Activated CD4-positive, alpha-beta T cell treated with anti-CD3 and anti-CD28 coated beads, Interleukin-2, amount 50 U/mL, for 24 hours (primary cell): ENCODE results near the gene IGF2.
"Not testable (repeated sequence)": the region's sequence is repeated elsewhere in the genome, so short reads cannot be mapped to it uniquely, and the experiment has no call there.

Source experiments
- DNase-seq, 2 donors: peaks; one replicate each; pipeline ENCODE4 v3.0.0-alpha.2; 2020; ENCODE audit warnings: low read depth in 1 of 2, low spot score in 1 of 2

Gene IGF2

GRCh38 chr11:2124736-2125484, 14.3 kb downstream of the IGF2 start:
- DNase-seq, result not testable (repeated sequence)

- DNase-seq, result no peak
Measured at GRCh38 chr11:2123628-2123960, 15.6 kb downstream of the IGF2 start.

- no peak for DNase-seq
Measured at GRCh38 chr11:2122907-2123627, 16.1 kb downstream of the IGF2 start.

GRCh38 chr11:2122222-2122906, 16.8 kb downstream of the IGF2 start:
- DNase-seq, result no peak

- no peak for DNase-seq
Measured at GRCh38 chr11:2121227-2122130, 17.7 kb downstream of the IGF2 start.

GRCh38 chr11:2120359-2121100, 18.7 kb downstream of the IGF2 start:
- DNase-seq, result no peak

GRCh38 chr11:2118677-2119076, 20.5 kb downstream of the IGF2 start:
- DNase-seq, result no peak

- DNase-seq, result no peak
Measured at GRCh38 chr11:2116680-2117079, 22.5 kb downstream of the IGF2 start.

- DNase-seq, result no peak
Measured at GRCh38 chr11:2115308-2115707, 23.9 kb downstream of the IGF2 start.

- no peak for DNase-seq
Measured at GRCh38 chr11:2114430-2115241, 24.6 kb downstream of the IGF2 start.

GRCh38 chr11:2113776-2114175, 25.4 kb downstream of the IGF2 start:
- DNase-seq, result no peak

- no peak for DNase-seq
Measured at GRCh38 chr11:2110521-2110920, 28.7 kb downstream of the IGF2 start.

- no peak for DNase-seq
Measured at GRCh38 chr11:2109541-2110019, 29.6 kb downstream of the IGF2 start.

- DNase-seq, result no peak
Measured at GRCh38 chr11:2108675-2109491, 30.3 kb downstream of the IGF2 start.

- DNase-seq, result no peak
Measured at GRCh38 chr11:2107941-2108630, 31.1 kb downstream of the IGF2 start.

GRCh38 chr11:2107521-2107920, 31.7 kb downstream of the IGF2 start:
- no peak for DNase-seq

- DNase-seq, result no peak
Measured at GRCh38 chr11:2106583-2107209, 32.5 kb downstream of the IGF2 start.

GRCh38 chr11:2105511-2105910, 33.7 kb downstream of the IGF2 start:
- no peak for DNase-seq
